NCI-H2196 (cell line): ENCODE data around the gene IGSF22.

ENCODE experiments used
- DNase-seq: peaks from one replicate; lab custom pipeline; 2025; ENCODE audit not compliant: unreplicated experiment; lab: John Stamatoyannopoulos, UW

IGSF22 gene

GRCh38 chr11:18726040-18726439 is at the start of gene IGSF22:
Gene IGSF22, minus strand, starts transcription at chr11:18726188. Its CDS starts 1,952 bp downstream, at chr11:18724236.
- DNase-seq: no peak

- no peak for DNase-seq
These were observed 48.8 kb upstream of the IGSF22 start for GRCh38 chr11:18774801-18775200.

GRCh38 chr11:18773681-18774080 is 47.7 kb upstream of the IGSF22 start:
- no peak for DNase-seq

GRCh38 chr11:18773104-18773503 is 47.1 kb upstream of the IGSF22 start:
- no peak for DNase-seq

- no peak for DNase-seq
These were observed 46.2 kb upstream of the IGSF22 start for GRCh38 chr11:18772211-18772610.

GRCh38 chr11:18771266-18772035 is 45.5 kb upstream of the IGSF22 start:
- no peak for DNase-seq

- DNase-seq: no peak
These were observed 44.6 kb upstream of the IGSF22 start for GRCh38 chr11:18770479-18771125.

- no peak for DNase-seq
These were observed 43.9 kb upstream of the IGSF22 start for GRCh38 chr11:18769802-18770456.

GRCh38 chr11:18768978-18769377 is 43.0 kb upstream of the IGSF22 start:
- DNase-seq: no peak

GRCh38 chr11:18768472-18768901 is 42.5 kb upstream of the IGSF22 start:
- no peak for DNase-seq

- DNase-seq: no peak
These were observed 40.0 kb upstream of the IGSF22 start for GRCh38 chr11:18766015-18766414.

- no peak for DNase-seq
These were observed 39.6 kb upstream of the IGSF22 start for GRCh38 chr11:18765554-18765953.

- no peak for DNase-seq
These were observed 35.8 kb upstream of the IGSF22 start for GRCh38 chr11:18761741-18762140.

GRCh38 chr11:18761144-18761543 is 35.2 kb upstream of the IGSF22 start:
- DNase-seq: no peak

- no peak for DNase-seq
These were observed 31.8 kb upstream of the IGSF22 start for GRCh38 chr11:18757811-18758210.

- no peak for DNase-seq
These were observed 30.9 kb upstream of the IGSF22 start for GRCh38 chr11:18756889-18757288.

- no peak for DNase-seq
These were observed 28.3 kb upstream of the IGSF22 start for GRCh38 chr11:18754308-18754707.

- DNase-seq: no peak
These were observed 26.5 kb upstream of the IGSF22 start for GRCh38 chr11:18752502-18752901.

- no peak for DNase-seq
These were observed 25.0 kb upstream of the IGSF22 start for GRCh38 chr11:18750944-18751343.

GRCh38 chr11:18749681-18750319 is 23.8 kb upstream of the IGSF22 start:
- no peak for DNase-seq

- no peak for DNase-seq
These were observed 22.9 kb upstream of the IGSF22 start for GRCh38 chr11:18748766-18749365.
